Right lobe of liver (tissue), 6 donors: ENCODE results near the gene ODAD2. TPM values are rescaled to one million over a fixed set of nuclear protein-coding genes. Genes with fewer than 3 reads are reported as not detected.

Source experiments
- ATAC-seq, 4 donors: fragments of 200-7000 bp; cut with Tn5 transposase; one replicate each; pipeline ENCODE4 v1.9.1; 2020; ENCODE audit warnings: mild to moderate bottlenecking in 4 of 4, moderate library complexity in 4 of 4
- DNase-seq, 3 donors: peaks; one replicate each; pipeline ENCODE4 v3.0.0-alpha.2; 2020
- H3K27ac ChIP-seq, 3 donors: fragments of 200-600 bp; one replicate each; pipeline ENCODE4 v1.8.0; 2022
- H3K27me3 ChIP-seq, 2 donors: fragments of 200-600 bp; one replicate each; pipeline ENCODE4 v1.8.0; 2022
- H3K36me3 ChIP-seq, 4 donors: fragments of 200-600 bp; sonication (generic) in 1 of 4; one replicate each; pipeline versions ENCODE4 v1.5.1 to v1.8.0; 2017 to 2022; ENCODE audit warnings: control low read depth in 1 of 4
- H3K4me1 ChIP-seq, 4 donors: fragments of 200-600 bp; sonication (generic) in 1 of 4; one replicate each; pipeline versions ENCODE4 v1.5.1 to v1.8.0; 2017 to 2022; ENCODE audit warnings: control low read depth in 1 of 4
- H3K4me3 ChIP-seq, 3 donors: fragments of 200-600 bp; one replicate each; pipeline ENCODE4 v1.8.0; 2022
- H3K9me3 ChIP-seq, 4 donors: fragments of 200-600 bp; sonication (generic) in 1 of 4; one replicate each; pipeline versions ENCODE4 v1.5.1 to v1.8.0; 2017 to 2022; ENCODE audit warnings: control low read depth in 1 of 4
- CTCF ChIP-seq, 4 donors: fragments of 200-600 bp in 3 of 4; fragments of 450-650 bp in 1 of 4; IDR thresholded peaks; one replicate each; pipeline versions ENCODE4 v1.5.1 to v1.8.0; 2016 to 2022; ENCODE audit warnings: antibody characterized with exemption in 4 of 4, mild to moderate bottlenecking in 2 of 4
- POLR2A ChIP-seq: fragments of 450-650 bp; IDR thresholded peaks from one replicate; pipeline ENCODE4 v1.6.1; 2017; ENCODE audit warnings: antibody characterized with exemption, mild to moderate bottlenecking
- WGBS: methylation state at CpG from one replicate; pipeline ENCODE4 v1.1.6; 2018; ENCODE audit warnings: low coverage, low lambda C conversion rate; ENCODE audit not compliant: insufficient coverage; ENCODE audit errors: missing lambda C conversion rate; 5-methylcytosine and 5-hydroxymethylcytosine counted together
- intact Hi-C, 2 donors: fragments of 100-400 bp; cut with DNase I; formaldehyde crosslinking; loops; one replicate each; pipeline versions ENCODE4 v1.11.2 to v1.14.1; 2022
- small RNA-seq, 2 experiments: library from RNA; depleted of rRNA; stranded (forward); fragments of <200 nt; gene quantifications; one replicate each; pipeline ENCODE3, GENCODE V24; 2016
- total RNA-seq, 6 experiments: library from RNA; depleted of rRNA in 2 of 6; stranded (reverse); fragments of >200 nt in 2 of 6; fragmentation: NEBNext Ultra II Directional in 3 of 6; extraction: Animal tissue kit (Norgen Biotek cat#: 25700) in 3 of 6; gene quantifications; one replicate each; pipeline versions ENCODE4 v1.1.0 to v1.2.4, GENCODE V29; 2016 to 2023
- donor health status: DM: no; HTN: yes; CAD: no.
- donor health status: DM: no; HTN: no; CAD: no.
- donor health status: DM: no; HTN: no; CAD: no.
- donor health status: DM: no; HTN: yes; CAD: no.
- donor health status: DM: no; HTN: yes; CAD: no.

The ODAD2 gene
- total RNA-seq, 6 experiments from 2014 or later, result 0.44 to 0.81 (median 0.55) TPM; not detected in 3

DNA sequence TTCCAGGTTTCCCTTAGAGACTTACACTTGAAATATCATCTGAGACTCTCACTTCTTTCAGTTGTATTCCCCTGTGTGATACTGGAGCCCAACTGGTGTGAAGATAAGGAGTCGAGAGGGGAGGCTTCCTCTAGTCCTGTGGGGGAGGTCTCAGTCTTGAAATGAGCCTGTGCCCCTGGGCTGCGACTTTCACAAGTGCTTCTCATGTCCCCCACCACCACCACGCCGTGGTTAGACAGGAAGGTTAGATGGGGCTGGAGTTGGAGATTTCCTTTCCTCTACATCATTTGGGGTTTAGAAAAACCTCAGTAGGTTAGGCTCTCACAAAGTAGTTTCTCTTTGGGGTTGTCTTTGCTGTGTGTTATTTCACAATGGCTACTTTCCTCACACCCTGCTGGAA lies 227.6 kb downstream of the ODAD2 start:
- intact Hi-C loops, result no loop called here
- Histone ChIP-seq H3K27ac (no peak overlapping the region), H3K4me1 (no peaks in the 10 kb centered on the region), H3K27me3 (no peaks in the 10 kb centered on the region), H3K4me3 (no peak overlapping the region), H3K36me3 (no peaks in the 10 kb centered on the region), H3K9me3 (no peaks in the 10 kb centered on the region)
- no peak for DNase-seq
- no peak for ATAC-seq
- 43% methylated on average over 4 of the region's 4 CpGs for WGBS
- no peak for TF ChIP-seq POLR2A
- TF ChIP-seq CTCF (IDR thresholded peaks at IDR 0.05), result no peak

DNA sequence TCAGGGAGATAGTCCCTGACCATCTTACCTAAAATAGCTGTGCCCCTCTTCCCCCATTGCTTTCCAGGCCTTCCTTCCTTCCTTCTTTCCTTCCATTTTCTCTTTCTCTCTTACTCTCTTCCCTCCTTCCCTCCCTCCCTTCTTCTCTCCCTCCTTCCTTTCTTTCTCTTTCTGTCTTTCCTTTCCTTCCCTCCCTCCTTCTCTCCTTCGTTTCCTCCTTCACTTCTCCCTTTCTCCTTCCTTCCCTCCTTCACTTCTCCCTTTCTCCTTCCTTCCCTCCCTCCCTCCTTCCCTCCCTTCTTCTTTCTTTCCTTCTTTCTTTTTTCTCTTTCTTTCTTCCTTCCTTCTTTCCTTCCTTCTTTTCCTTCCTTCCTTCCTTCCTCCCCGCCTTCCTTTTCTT lies 228.7 kb downstream of the ODAD2 start:
- H3K4me1 ChIP-seq, result no peaks in the 10 kb centered on the region
- TF ChIP-seq POLR2A (no peak), CTCF (IDR thresholded peaks at IDR 0.05) (no peak)
- intact Hi-C loops, result no loop called here
- ATAC-seq, result no peak
- no peak overlapping the region for H3K27ac ChIP-seq
- no peaks in the 10 kb centered on the region for H3K9me3 ChIP-seq
- H3K27me3 ChIP-seq, result no peaks in the 10 kb centered on the region
- no peak for DNase-seq
- WGBS, result 54% methylated on average over 2 of the region's 2 CpGs
- no peaks in the 10 kb centered on the region for H3K36me3 ChIP-seq
- no peak overlapping the region for H3K4me3 ChIP-seq

Small RNA genes lying within 50 kb of the gene (small RNA-seq; reads per million reads assigned to genes)
- gene MRPS21P5 (0 reads per million in 2 experiments), gene RN7SKP132 (0 reads per million in 2 experiments)
